ENCODE results near the gene S100PBP.
"Not testable (repeated sequence)": the region's sequence is repeated elsewhere in the genome, so short reads cannot be mapped to it uniquely, and the experiment has no call there.

S100PBP gene

DNA sequence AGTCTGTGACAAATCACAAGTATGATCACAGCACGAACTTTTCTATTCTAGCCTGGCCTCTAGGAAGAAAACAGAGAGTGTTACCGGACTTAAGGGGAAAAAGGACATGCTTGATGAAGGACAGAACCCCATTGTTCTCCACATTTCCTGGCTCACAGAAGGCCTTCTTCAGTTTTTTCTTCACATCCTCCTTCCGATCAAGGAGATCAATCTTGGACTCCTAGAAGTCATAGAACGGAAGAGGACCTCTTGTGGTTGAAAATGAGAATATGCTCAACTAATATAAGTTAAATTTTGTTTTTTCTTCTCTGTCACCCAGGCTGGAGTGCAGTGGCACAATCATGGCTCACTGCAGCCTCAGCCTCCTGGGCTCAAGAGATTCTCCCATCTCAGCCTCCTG is 30.6 kb upstream of the S100PBP start:
- DNase-seq, result no peak

DNA sequence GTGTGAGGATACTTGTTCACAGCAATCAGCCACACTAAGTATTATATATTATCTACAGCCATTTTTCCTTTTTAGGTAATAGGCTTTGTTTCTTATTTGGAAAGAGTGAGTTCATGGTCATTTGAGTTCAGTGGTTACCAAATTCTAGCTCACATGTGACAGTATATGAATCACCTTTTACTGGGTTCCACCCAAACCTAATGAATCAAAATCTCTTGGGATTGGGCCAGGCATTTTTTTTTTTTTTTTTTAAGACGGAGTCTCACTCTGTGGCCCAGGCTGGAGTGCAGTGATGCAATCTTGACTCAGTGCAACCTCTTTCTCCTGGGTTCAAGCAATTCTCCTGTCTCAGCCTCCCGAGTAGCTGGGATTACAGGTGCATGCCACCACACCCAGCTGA is 28.1 kb upstream of the S100PBP start:
- not testable (repeated sequence) for DNase-seq

DNA sequence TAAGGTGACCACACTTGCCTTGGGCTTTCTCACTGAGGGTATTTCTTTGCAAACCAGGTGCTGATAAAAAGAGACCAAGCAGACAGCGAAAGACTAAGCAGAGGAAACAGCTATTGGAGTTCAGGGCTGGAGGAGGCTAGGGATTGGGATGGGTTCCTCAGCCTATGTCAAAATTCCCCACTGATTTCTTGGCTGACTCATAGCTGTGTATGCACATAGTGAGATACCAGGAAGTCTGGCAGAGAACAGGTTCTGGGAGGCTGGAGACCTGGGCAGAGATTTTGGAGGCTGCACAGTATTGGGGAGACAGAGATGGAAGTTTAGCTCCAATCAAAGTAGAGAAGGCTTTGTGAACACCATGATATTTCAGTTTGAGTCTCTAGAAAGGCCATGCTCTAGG is 25.6 kb upstream of the S100PBP start:
- no peak for DNase-seq

DNA sequence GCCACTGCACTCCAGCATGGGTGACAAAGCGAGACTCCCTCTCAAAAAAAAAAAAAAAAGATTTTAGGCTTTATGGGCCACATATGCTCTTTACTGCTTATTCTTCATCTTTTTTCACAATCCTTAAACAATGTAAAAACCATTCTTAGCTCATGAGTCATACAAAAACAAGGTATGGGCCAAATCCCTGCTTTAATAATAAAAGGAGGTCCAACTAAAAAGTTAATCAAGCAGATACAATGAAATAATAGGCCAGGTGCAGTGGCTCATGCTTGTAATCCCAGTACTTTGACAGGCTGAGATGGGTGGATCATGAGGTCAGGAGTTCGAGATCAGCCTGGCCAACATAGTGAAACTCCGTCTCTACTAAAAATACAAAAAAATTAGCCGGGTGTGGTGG is 21.7 kb upstream of the S100PBP start:
- not testable (repeated sequence) for DNase-seq

DNA sequence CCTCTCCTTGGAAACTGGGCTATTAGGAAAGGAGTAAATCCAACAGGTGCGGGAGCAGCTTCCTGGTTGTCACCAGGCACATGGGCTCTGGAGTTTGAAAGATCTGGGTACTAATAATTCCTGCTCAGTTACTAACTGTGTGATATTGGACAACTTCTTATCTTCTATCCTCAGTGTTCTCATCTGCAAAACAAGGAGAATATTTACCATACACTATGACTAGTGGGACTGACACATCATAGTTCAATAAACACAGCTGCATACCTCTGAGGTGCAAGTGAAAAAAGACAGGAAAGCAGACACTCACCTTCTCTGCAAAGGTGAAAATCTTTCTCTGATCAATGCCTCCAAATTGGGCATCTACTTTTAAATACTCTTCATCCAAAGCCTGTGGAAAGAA is 20.0 kb upstream of the S100PBP start:
- no peak for DNase-seq

DNA sequence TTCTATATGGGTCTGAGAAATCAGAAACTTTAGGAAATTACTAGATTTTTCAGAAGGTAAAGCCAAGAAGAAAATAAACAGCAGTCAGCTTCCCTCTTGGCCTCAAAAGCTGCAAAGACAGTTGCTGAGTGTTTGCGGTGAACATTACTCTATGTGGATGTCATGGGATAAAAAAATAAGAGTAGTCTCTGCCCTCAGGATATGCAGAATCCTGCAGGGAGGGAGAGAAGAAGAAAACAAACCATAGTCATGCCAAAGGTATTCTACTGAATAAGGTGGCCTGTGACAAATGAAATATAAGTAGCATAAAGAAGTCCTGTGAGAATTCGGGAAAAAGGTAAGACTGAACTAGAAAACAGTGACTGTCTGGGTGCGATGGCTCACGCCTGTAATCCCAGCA is 19.3 kb upstream of the S100PBP start:
- DNase-seq, result no peak

DNA sequence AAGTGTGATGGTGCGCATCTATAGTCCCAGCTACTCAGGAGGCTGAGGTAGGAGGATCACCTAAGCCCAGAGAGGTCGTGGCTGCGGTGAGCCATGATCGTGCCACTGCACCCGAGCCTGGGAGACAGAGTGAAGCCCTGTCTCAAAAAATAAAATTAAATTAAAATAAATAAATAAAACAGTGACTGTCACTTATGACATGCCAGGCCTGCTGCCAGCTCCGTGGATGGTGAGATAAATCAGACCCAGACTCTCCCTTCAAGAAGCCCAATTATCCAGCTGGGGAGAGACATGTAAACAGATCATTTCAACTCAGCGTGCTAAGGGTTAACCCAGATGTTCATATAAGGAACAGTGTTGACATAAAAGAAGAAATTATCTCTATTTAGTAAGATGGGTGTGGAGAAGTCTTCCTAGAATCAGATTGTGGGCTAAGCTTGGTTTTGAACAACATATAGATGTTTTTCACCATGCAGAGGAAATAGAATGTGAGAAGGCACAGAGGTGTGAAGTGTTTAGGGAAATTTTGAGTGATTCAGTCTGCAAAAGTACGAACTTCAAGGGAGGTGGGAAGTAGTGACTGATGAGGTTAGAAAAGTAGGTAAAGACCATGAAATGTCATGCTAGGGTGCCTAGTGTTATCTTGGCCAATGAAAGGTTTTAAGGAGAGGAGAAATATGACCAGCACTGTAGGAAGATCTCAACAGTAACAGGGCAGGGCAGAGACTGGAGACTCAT is 18.6 kb upstream of the S100PBP start:
- DNase-seq, result no peak

DNA sequence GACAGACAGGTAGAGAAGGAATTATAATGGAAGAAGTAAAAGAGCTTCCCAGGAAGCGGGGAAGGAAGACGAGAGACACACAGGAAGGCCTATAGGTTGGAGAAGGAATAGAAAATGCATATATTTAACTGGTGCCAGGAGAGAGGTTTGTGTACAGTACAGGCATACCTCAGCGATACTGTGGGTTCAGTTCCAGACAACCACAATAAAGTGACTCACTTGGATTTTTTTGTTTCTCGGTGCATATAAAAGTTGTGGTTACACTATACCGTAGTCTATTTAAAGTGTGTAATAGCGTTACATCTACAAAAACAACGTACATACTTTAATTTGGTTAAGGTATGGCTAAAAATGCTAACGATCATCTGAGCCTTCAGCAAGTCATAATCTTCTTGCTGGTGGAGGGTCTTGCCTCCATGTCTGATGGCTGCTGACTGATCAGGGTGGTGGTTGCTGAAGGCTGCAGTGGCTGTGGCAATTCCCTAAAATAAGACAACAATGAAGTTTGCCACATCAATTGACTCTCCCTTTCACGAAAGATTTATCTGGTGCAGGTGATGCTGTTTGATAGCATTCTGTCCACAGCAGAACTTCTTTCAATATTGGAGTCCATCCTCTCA is 16.2 kb upstream of the S100PBP start:
- DNase-seq, result no peak

DNA sequence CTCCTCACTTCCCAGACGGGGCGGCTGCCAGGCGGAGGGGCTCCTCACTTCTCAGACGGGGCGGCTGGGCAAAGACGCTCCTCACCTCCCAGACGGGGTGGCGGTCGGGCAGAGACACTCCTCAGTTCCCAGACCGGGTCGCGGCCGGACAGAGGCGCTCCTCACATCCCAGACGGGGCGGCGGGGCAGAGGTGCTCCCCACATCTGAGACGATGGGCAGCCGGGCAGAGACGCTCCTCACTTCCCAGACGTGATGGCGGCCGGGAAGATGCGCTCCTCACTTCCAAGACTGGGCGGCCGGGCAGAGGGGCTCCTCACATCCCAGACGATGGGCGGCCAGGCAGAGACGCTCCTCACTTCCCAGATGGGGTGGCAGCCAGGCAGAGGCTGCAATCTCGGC is 13.0 kb upstream of the S100PBP start:
- DNase-seq, result not testable (repeated sequence)

DNA sequence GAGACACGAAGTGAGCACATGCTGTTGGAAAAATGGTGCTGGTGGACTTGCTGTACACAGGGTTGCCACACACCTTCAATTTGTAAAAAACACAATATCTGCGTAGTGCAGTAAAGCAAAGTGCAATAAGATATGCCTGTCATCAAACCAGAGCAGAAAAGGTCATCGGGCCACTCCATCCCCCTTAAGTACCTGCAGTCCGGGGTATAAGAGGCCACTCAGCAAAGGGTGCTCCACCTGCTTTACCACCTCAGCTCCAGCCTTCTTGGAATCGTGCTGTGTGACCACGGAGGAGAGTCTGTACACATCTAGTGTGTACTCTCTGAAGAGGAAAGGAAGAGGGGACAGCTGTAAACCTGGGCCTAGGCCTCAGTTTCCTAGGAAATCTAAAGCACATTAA is 11.2 kb upstream of the S100PBP start:
- DNase-seq, result no peak

DNA sequence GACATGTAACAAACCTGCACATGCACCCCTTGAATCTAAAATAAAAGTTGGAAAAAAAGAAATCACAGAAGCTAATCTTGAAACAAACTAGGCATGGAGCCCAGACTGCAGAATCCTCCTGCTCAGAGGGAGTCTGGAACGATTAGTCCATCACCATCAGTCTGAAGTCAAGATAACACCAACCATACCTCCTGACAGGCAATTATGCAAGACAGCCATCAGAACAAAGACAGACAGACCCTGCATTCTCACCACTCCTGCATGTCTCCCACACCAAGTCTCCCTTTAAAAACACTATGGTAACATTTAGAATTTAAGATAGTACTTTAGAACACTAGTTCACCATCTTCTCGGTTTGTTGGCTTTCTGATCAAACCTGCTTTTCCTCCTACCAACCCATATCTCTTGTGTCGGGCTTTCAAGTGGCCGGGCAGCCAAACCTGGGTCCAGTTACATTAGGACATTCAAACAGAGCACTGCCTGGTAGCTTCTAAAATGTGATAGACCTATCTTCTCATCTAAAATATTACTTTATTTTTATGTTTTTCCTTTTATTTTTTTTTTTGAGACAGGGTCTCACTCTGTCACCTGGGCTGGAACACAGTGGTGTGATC is 10.4 kb upstream of the S100PBP start:
- DNase-seq, result no peak

DNA sequence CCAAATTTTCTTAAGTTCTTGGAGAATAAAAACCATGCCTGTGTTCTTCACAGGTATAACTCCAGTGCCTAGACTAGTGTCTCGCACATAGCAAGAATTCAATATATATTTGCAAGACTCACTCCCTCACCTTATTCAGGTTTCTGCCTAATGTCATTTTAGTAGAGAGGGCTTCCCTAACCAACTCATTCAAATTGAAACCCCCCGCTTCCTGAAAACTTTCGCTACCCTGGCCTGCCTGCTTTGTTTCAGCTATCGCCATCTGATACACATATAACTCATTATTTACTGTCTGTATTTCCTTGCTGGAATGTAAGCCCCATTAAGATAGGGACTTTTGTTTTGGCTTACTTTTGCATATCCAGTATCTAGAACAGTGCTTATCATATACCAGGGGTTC is 8.9 kb upstream of the S100PBP start:
- DNase-seq, result no peak

DNA sequence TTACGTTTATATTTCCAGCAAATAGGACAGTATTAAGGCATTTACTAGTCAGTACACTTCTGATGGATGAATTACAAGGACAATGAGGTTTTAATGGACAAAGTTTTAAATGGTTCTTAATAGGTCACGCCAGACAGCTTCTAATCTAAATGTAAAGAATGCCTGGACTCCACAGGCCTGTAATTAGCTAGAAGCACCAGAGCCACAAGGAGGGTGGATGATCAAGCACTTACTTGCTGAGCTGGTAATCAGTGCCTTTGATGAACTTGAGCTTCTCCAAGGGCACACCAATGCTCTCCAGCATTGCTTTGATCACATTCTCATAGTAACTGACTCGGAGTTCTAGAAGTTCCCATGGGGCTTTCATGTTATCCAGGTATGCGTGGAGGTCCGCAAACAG is 7.1 kb upstream of the S100PBP start:
- no peak for DNase-seq

DNA sequence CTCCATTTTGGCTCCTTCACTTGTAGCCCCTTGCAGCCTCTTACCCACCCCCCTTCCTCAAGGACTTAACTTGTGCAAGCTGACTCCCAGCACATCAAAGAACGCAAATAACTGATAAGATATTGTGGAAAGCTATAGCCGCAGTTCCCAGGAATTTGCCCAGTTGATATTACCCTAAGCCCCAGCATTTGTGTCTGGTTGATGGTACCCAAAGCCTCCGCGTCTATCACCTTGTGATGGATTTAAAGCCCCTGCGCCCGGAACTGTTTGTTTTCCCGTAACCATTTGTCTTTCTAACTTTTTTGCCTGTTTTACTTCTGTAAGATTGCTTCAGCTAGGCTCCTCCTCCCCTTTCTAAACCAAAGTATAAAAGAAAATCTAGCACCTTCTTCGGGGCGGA is 6.2 kb upstream of the S100PBP start:
- no peak for DNase-seq

DNA sequence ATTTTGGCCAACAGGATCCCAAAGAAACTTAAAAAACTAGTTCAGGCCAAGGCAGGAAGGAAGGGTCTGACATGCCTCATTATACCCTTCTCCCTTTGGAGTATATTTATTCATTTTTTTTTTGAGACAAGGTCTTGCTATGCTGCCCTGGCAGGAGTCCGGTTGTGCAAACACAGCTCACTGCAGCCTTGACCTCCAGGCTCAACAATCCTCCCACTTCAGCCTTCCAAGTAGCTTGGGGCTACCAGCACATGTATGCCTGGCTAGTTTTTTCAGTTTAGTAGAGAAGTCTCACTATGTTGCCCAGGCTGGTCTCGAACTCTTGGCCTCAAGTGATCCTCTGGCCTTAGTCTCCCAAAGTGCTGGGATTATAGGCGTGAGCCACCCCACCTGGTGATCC is 5.5 kb upstream of the S100PBP start:
- DNase-seq, result no peak

DNA sequence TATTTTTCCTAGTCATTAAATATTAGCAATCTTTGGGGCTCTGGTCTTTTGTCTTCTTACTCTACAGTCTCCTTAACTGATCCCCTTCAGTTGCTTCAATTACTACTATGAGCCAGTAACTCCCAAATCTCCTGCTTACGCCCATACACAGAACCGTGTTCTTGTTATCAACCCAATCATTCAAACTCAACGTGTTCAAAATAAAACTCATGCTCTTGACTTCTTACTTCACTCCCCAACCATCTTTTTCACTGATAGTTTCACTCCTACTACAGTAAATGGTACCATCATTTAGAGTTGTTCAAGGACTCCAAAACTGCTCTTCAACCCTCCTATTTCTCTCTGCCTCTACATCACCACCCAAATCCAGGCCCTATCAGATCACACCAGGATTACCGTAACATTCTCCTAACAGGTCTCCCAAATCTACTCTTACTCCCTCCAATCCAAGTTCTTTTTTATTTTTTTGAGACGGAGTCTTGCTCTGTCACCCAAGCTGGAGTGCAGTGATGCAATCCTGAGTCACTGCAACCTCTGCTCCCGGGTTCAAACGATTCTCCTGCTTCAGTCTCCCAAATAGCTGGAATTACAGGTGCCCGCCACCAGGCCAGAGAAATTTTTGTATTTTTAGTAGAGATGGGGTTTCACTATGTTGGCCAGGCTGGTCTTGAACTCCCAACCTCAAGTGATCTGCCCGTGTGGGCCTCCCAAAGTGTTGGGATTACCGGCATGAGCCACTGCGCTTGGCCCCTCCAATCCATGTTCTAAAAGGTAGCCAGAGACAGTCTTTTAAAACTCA is 3.3 kb upstream of the S100PBP start:
- DNase-seq, result no peak

DNA sequence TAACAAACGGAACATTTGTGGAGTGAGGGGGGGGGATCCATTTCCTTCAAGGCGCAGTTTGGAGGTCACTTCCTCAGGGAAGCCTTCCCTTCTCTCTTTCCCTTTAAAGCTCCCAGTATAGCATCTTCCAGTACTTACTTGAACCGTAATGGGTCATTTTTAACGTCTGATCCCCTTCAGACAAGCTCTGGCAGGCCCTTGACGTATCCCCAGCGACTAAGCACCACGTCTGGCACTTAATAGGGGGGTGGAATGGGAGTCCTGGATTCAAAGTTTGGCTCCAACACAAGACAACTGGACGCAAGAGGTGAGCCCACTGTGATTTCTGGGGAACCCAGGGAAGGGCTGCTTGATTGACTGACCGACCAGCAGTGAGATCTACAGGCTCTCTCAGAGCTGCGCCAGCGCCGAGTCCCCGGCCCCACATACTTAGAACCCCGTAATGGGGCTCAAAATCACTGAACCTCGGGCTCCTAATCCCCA is 736 bp upstream of the S100PBP start:
- no peak for DNase-seq

DNA sequence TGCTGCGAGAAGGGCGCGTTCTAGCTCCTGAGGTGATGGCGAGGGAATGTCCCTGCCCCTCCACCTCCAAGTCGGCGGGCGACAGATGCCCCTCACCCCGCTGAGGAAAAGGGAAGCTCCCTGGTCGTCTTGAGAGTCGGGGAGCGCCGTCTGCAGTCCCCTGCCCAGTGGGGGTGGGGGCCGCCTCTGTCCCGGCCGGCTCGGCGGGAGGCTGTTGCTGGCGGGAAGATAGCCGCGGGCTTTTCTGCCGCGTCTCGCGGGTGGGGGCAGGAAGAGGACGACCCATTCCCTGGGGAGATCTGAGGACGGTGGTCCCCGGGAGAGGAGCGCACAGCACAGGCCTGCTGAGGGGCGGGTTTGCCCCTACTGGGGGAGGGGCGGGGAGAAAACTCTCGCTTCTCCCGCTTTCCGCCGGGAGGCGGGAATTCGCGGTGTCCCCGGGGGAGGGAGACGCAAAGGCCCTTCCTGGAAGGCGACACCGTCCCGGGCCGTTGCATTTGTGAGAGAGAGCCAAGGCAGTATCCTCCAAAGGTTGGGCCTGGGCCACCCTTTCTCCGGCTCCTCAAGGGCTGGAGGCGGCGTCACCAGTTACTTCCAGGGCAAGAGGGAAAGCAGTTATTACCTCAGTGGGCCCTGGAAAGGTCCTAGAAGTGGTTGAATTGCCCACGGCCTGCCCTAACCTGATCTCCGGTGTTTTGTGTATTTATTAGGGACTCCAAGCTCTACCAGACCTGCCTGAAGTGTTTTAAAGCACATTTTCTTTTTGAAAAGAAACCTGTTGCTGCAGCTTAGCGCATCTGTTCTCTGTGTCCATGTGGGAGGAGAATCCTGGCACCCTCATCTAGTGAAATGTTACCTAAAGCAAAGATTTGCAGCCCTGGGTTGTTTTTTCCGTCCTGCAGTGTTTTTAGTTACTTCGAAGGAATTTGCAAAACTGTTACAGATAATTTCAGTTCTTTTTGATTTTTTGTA is 648 bp downstream of the S100PBP start:
- no peak for DNase-seq

DNA sequence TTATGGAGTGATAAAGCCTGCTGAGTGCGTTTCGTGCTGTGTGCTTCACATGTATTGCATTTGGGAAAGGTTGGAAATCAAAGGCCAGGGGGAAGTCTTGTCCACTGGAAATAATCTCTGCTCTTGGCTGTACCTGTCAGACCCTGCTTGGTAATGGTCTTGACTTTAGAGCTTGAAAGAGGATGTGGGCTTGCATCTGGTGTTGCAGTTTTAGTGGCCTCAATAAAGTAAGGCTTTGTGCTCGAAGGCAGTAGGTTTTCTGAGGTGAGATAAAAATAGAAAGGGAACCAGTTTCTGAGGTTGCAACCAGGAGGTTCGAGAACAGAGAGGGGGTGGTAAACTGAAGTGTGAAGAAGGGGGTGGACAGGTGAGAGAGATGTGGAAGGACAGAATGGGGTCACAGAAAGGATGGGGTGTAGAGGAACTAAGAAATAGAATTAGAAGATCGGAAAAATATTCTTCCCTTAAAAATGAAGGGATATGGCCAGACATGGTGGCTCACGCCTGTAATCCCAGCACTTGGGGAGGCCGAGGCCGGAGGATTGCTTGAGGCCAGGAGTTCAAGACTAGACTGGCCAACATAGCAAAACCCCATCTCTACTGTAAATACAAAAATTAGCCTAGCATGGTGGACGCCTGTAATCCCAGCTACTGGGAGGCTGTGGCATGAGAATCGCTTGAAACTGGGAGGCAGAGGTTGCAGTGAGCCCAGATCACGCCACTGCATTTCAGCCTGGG is 1.5 kb downstream of the S100PBP start:
- DNase-seq, result no peak

DNA sequence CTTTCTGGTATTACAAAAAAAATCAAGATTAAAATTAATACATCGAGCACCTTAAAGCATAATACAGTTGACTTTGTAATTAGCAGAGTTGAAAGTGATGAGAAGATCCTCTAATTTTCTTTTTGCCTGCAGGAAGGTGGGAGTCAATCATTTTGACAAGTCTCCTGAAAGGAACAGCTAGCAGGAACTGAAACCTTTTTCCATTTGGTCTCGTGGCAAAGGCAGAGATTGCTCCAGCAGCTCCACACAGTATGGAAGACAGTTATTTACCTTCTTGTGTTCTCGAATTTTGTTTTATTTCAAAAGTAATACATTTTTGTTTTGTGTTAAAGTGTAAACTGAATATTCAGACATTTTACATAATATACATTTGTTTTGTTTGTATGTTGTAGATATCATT is 7.7 kb downstream of the S100PBP start:
- DNase-seq, result no peak

DNA sequence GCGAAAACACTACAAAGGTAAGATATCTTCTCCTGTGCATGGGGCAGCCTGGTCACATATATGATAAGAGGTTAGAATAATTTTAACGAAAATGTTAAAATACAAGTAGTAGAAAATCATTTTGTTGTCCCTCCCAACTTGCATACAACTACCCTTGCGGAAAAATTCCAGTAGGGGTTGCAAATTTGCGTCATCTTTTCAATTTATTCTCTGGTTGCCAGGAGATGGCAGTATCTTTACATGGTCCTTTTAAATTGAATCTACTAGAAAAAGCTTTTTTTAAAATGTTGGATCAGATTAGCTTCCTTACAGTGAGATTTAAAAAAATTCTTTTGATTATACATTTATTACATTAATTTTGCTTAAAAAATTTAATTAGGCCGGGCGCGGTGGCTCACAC is 10.9 kb downstream of the S100PBP start:
- no peak for DNase-seq

Data from GOT3 (cell line).